CD4-positive, alpha-beta T cell (primary cell): ENCODE measurements around the gene PICALM. TPM values are rescaled to one million over a fixed set of nuclear protein-coding genes. Genes with fewer than 3 reads are reported as not detected.

ENCODE experiments used
- ATAC-seq: fragments of 200-7000 bp; cut with Tn5 transposase; one replicate; pipeline ENCODE4 v1.10.0; 2022; ENCODE audit warnings: mild to moderate bottlenecking; ENCODE audit not compliant: poor library complexity
- CTCF ChIA-PET: fragments of 350-600 bp; sonication (Branson Sonifier 250); formaldehyde crosslinking; loops from one replicate; lab custom pipeline; 2021; ENCODE audit warnings: antibody characterized with exemption, inconsistent platforms; lab: Charles Lee
- POLR2A ChIA-PET: fragments of 350-600 bp; sonication (Branson Sonifier 250); formaldehyde crosslinking; loops from one replicate; lab custom pipeline; 2021; ENCODE audit warnings: antibody characterized with exemption, inconsistent platforms; lab: Charles Lee
- DNase-seq, 14 experiments: peaks; one replicate each; pipeline ENCODE4 v3.0.0-alpha.2; 2013 to 2020; ENCODE audit warnings: mixed read lengths in 2 of 14
- H3K27ac ChIP-seq, 2 donors: one replicate each; pipeline versions ENCODE4 v1.5.1 to v1.7.0; 2013; ENCODE audit warnings: low read length in 2 of 2, low read depth in 1 of 2, mild to moderate bottlenecking in 1 of 2
- H3K27me3 ChIP-seq, 2 experiments: 1 replicate in 1 of 2; 2 replicates in 1 of 2; pipeline versions ENCODE4 v1.6.1 to v1.7.0; 2013; ENCODE audit warnings: low read length in 2 of 2, control low read depth in 1 of 2, mild to moderate bottlenecking in 1 of 2, moderate library complexity in 1 of 2; ENCODE audit not compliant: insufficient read depth in 2 of 2, control insufficient read depth in 1 of 2
- H3K36me3 ChIP-seq: one replicate; pipeline ENCODE4 v1.6.1; 2013; ENCODE audit warnings: low read length, control low read depth; ENCODE audit not compliant: insufficient read depth
- H3K4me1 ChIP-seq: one replicate; pipeline ENCODE4 v1.6.1; 2013; ENCODE audit warnings: low read length, control low read depth; ENCODE audit not compliant: insufficient read depth
- H3K4me3 ChIP-seq: one replicate; pipeline ENCODE4 v1.5.1; 2013; ENCODE audit warnings: mild to moderate bottlenecking, low read length, moderate library complexity
- H3K9me3 ChIP-seq, 2 experiments: 1 replicate in 1 of 2; 2 replicates in 1 of 2; pipeline versions ENCODE4 v1.6.1 to v1.7.0; 2013; ENCODE audit warnings: low read length in 2 of 2, mild to moderate bottlenecking in 2 of 2, control low read depth in 1 of 2, moderate library complexity in 1 of 2; ENCODE audit not compliant: control insufficient read depth in 1 of 2, insufficient read depth in 1 of 2
- H3K27ac Mint-ChIP-seq: one replicate; pipeline ENCODE4 v1.8.0; 2020; ENCODE audit warnings: mixed read lengths
- H3K27me3 Mint-ChIP-seq: one replicate; pipeline ENCODE4 v1.8.0; 2021; ENCODE audit warnings: mixed read lengths
- H3K36me3 Mint-ChIP-seq: one replicate; pipeline ENCODE4 v1.8.0; 2021; ENCODE audit warnings: low read depth, mixed read lengths
- H3K4me1 Mint-ChIP-seq: one replicate; pipeline ENCODE4 v1.8.0; 2021; ENCODE audit warnings: low read depth, mixed read lengths
- H3K4me3 Mint-ChIP-seq: one replicate; pipeline ENCODE4 v1.8.0; 2020; ENCODE audit warnings: mild to moderate bottlenecking, mixed read lengths
- H3K9me3 Mint-ChIP-seq: one replicate; pipeline ENCODE4 v1.8.0; 2020; ENCODE audit warnings: mixed read lengths
- CTCF ChIP-seq: fragments of 200-600 bp; IDR thresholded peaks from one replicate; pipeline ENCODE4 v1.8.0; 2022; ENCODE audit warnings: antibody characterized with exemption, mild to moderate bottlenecking
- intact Hi-C, 2 experiments: fragments of 100-400 bp; cut with DNase I in 1 of 2; cut with micrococcal nuclease in 1 of 2; formaldehyde crosslinking; loops; one replicate each; pipeline versions ENCODE4 v1.15.1 to v1.9.0; 2023 to 2025; cut with DNase I, micrococcal nuclease
- total RNA-seq, 174 experiments: library from RNA in 2 of 174; stranded (reverse) in 2 of 174; gene quantifications; one replicate each; pipeline ENCODE4 v1.2.3 and lab custom pipeline; 2021 to 2026

PICALM gene
- total RNA-seq, 2 experiments from 2014 or later = 73.3 to 77.3 TPM

GRCh38 chr11:86063536-86063935 is 5.3 kb downstream of the PICALM start:
- H3K4me3 Mint-ChIP-seq = peak overlapping the region; percentile 84
- peaks cover 85% of the 10 kb centered on the region for H3K4me1 Mint-ChIP-seq
- Histone ChIP-seq H3K4me3 (no peak overlapping the region), H3K9me3 (no peaks in the 10 kb centered on the region), H3K27ac (no peak overlapping the region), H3K4me1 (peaks cover 30% of the 10 kb centered on the region), H3K36me3 (no peaks in the 10 kb centered on the region), H3K27me3 (no peaks in the 10 kb centered on the region)
- ATAC-seq (no peak), DNase-seq (no peak)
- H3K9me3 Mint-ChIP-seq = peaks cover 2% of the 10 kb centered on the region
- TF ChIP-seq CTCF = no peak
- H3K36me3 Mint-ChIP-seq = peaks cover 20% of the 10 kb centered on the region
- H3K27ac Mint-ChIP-seq = peak overlapping the region; percentile 79
- intact Hi-C loops = loop anchor here (10.0 kb wide), 2 partner anchors 309 to 399 kb away; partner anchors contain the start of gene CREBZF (in 1 of the 2)
- CTCF ChIA-PET = interaction anchor here (1.6 kb wide), 1 partner anchor 22 kb away, joined by 7 read pairs; no protein-coding TSS in a partner anchor
- POLR2A ChIA-PET = no interaction called here
- H3K27me3 Mint-ChIP-seq = no peaks in the 10 kb centered on the region

- ChIA-PET CTCF (interaction anchor here (1.6 kb wide), 1 partner anchor 21 kb away, joined by 7 read pairs; no protein-coding TSS in a partner anchor), POLR2A (interaction anchor here (0.8 to 1.0 kb wide), 4 partner anchors 10 to 76 kb away, joined by 3 to 7 read pairs (median 3); no protein-coding TSS in a partner anchor)
- peak overlapping the region; percentile 79 for H3K27ac Mint-ChIP-seq
- H3K27me3 Mint-ChIP-seq = no peaks in the 10 kb centered on the region
- DNase-seq = peak in 3 of 14 experiments; percentile 41 to 65 (median 48)
- H3K36me3 Mint-ChIP-seq = peaks cover 12% of the 10 kb centered on the region
- H3K27me3 ChIP-seq = no peaks in the 10 kb centered on the region
- H3K4me3 Mint-ChIP-seq = peak overlapping the region; percentile 84
- peak overlapping the region; percentile 8 for H3K4me3 ChIP-seq
- no peaks in the 10 kb centered on the region for H3K36me3 ChIP-seq
- H3K4me1 Mint-ChIP-seq = peaks cover 92% of the 10 kb centered on the region
- peak overlapping the region in 1 of 2 donors; percentile 36 for H3K27ac ChIP-seq
- H3K9me3 Mint-ChIP-seq = peaks cover 2% of the 10 kb centered on the region
- no peak for TF ChIP-seq CTCF
- ATAC-seq = peak; percentile 53
- H3K9me3 ChIP-seq = no peaks in the 10 kb centered on the region
- H3K4me1 ChIP-seq = peaks cover 30% of the 10 kb centered on the region
- intact Hi-C loops = loop anchor here (10.0 kb wide), 2 partner anchors 308 to 398 kb away; partner anchors contain the start of gene CREBZF (in 1 of the 2)
These were observed 6.2 kb downstream of the PICALM start for GRCh38 chr11:86062719-86063118.

- peaks cover 94% of the 10 kb centered on the region for H3K4me1 Mint-ChIP-seq
- Histone ChIP-seq H3K27ac (no peak overlapping the region), H3K4me1 (peaks cover 35% of the 10 kb centered on the region), H3K9me3 (no peaks in the 10 kb centered on the region), H3K36me3 (no peaks in the 10 kb centered on the region), H3K4me3 (peak overlapping the region; percentile 8), H3K27me3 (no peaks in the 10 kb centered on the region)
- peak overlapping the region; percentile 79 for H3K27ac Mint-ChIP-seq
- CTCF ChIA-PET = interaction anchor here (1.6 to 1.8 kb wide), 4 partner anchors 20 to 181 kb away, joined by 4 to 7 read pairs (median 4); no protein-coding TSS in a partner anchor
- DNase-seq (no peak), ATAC-seq (no peak)
- H3K9me3 Mint-ChIP-seq = peaks cover 2% of the 10 kb centered on the region
- intact Hi-C loops = loop anchor here (1.0 to 10.0 kb wide), 4 partner anchors 8 to 397 kb away; partner anchors contain the start of genes CREBZF (in 1 of the 2) and PICALM (in 1 of the 2)
- POLR2A ChIA-PET = no interaction called here
- H3K27me3 Mint-ChIP-seq = no peaks in the 10 kb centered on the region
- TF ChIP-seq CTCF = no peak
- H3K36me3 Mint-ChIP-seq = peaks cover 10% of the 10 kb centered on the region
- peak overlapping the region; percentile 83 for H3K4me3 Mint-ChIP-seq
These were observed 7.2 kb downstream of the PICALM start for GRCh38 chr11:86061483-86062205.
